Measurements from ENCODE around the gene CNKSR3.

The CNKSR3 gene

DNA sequence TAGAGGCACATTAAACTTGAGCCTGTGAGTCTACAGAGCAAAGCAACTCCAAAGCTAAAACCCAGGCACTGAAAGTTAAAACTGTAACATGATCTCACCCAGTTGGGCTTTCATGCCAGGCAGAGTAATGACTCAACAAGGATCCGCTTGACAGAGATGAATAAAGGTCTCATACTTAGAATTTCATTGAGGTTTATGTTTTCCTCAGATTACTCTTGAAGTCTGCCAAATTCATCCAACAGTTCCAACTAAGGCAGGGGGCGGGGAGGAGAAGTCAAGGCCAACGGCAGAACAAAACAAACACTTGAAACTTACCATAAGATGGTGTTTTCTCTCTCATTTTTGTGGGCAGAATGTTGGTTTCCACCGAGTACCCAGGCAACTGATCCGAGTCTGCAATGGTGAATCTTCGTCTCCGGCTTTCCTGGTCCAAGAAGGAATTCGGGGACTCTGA, 99.8 kb downstream of the CNKSR3 start:
- DNase-seq: peak; percentile 53

DNA sequence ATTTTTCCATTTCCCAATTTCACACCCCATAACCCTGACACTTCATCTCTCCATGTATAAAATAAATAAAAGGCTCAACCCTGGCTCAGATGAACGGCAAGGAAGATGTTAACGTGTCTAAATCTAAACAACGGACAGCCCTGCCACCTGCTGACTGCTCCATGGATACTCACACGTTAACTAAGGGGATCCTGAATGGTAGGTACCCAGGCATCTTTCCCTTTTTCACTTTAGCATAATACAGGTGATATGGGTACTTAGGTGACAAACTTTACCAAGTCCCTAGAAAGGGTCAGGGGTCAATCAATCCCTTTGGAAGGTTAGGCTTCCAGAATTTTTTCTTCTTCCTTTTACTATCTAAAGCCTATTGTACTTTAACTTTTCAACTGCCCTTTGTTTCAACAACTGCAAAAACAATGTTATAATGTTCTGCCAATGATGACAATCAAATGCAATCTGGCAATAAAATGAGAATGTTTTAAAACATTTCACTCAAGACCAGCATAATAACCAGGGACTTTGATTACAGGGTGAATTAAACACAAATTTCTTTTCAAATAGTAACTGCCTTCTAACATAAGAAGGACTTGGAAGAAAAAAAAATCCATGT, 101.5 kb downstream of the CNKSR3 start:
- DNase-seq: no peak

DNA sequence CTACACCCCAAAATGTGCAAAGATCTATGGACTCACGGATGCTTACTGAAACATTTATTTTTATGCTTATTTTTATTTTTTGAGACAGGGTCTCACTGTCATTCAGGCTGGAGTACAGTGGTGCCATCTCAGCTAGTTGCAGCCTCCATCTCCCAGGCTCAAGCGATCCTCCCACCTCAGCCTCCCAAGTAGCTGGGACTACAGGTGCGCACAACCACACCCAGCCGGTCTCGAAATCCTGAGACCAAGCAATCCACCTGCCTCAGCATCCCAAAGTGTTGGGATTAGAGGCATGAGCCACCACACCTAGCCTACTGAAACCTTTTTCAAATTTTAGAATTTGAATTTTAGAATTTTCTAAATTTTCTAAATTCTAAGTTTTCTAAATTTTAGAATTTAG, 103.0 kb downstream of the CNKSR3 start:
- no peak for DNase-seq

DNA sequence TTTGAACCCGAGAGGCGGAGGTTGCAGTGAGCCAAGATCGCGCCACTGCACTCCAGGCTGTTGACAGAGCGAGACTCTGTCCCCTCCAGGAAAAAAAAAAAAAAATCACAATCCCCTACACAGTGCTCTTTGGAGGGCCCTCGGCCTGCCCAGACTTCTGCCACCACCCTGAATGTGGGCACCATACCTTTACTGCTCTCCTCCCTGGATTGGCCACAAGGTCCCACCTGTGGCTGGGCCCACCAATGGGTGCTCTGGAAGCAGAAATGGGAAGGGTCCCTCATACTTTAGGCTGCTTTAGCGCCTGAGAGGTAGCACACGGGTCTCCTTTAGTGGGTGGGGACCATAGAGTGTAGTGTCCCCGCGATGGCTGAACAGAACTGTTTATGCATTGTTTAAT, 103.6 kb downstream of the CNKSR3 start:
- DNase-seq: no peak

DNA sequence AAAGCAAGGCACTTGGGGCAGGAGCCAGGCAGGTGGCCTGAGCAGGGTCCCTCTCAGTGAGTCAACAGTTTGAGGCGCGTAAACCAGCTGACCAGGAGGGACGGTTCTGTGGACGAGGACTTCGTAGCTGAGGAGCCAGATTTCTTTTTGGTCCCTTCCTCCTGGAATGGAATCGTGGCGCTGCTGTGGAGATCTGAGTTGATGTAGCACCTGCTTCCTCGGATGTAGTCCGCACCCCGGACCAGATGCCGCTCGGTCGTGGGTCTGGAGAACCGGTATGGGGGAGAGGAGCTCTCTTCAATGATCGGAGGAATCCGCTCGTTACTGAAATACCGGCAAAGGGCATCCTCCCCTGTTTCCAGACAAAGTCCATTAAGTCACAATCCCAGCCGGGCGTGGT, 104.2 kb downstream of the CNKSR3 start:
- no peak for DNase-seq

DNA sequence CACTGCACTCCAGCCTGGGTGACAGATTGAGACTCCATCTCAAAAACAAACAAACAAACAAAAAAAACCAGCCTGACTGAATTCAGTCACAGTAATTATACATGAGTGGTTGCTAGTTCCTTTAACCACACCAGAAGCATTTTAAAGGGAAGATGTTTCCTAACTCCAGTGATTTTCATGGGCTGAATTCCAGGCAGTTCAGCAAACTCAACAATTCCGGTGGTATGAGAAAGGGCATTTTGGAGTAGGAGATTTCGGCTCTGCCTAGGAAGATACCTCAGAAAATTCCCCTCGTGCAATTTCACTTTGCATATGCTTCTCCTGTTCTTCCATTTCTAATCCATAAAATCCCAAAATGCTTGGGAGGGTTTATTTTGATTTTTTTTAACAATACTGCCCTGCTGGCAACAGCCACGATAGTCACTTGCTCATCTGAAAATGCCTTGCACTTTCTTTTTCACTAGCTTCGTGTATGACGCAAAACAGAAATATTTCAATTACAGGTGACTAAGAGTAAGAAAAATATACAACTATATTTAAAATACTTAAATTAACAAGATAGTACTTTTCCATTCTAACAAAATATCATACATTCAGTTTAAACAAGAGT, 105.6 kb downstream of the CNKSR3 start:
- no peak for DNase-seq

DNA sequence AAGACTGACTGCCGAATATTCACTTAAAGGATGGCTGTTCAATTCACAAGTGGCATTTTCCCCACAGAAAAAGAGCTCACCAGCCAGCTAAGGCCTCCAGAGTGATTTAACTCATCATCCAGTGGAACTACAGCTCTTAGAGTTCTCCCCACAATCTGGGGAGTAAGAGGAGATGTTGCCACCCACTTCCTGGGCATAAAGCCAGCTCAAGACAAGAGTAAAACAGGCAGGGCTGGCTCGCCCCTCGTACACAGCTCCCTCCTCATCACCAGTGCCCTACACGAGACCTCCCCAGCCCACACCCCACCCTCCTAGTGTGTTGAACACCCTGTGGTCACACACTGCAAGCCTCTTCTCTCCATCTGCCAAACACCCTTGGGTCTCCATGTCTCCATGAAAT, 106.7 kb downstream of the CNKSR3 start:
- DNase-seq: no peak

DNA sequence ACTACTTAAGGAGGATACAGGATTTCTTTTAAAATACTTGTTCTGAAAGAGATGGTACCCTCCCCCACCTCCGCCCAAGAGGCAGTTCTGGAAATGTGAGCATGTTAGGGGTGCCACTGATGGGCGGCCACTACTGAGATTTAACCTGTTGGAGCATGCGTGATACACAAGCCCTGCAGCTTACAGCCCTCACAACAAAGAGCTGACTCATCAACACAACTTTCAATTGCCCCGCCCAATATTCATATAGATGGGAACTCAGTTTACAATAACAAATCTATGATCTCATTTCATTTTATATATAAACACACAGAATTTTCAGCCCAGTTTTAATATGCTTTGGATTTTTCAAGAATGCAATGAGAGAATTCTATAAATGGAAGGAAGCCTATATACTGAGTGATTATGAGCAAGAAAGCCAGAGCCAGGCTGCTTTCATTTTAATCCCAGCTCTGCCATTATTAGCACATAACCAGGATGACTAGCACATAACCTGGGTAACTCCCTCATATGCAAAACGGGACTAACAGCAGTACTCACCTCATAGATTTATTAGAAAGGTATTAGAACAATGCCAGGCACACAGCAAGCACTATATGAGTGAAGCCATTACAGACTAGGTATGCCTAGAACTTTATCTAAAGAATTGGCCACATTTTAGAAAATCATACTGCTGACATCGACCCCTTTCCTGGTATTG, 108.3 kb downstream of the CNKSR3 start:
- no peak for DNase-seq

DNA sequence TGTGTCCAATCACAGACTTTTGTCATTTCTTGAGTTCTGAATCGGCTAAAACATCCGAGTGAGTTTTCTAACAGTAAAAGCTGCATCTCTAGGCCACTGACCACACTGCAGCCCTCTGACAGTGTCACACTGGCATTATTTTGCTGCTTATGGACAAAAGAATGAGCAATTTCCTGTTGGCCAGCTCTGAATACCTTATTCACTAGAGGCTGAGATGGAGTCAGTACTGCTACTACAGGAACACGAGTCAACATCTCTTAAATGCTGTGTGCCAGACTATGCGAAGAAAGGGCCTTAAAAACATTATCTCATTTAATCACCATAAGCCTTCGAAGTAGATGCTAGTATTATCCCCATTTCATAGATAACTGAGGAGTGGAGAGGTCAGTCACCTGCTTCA, 111.4 kb downstream of the CNKSR3 start:
- no peak for DNase-seq

DNA sequence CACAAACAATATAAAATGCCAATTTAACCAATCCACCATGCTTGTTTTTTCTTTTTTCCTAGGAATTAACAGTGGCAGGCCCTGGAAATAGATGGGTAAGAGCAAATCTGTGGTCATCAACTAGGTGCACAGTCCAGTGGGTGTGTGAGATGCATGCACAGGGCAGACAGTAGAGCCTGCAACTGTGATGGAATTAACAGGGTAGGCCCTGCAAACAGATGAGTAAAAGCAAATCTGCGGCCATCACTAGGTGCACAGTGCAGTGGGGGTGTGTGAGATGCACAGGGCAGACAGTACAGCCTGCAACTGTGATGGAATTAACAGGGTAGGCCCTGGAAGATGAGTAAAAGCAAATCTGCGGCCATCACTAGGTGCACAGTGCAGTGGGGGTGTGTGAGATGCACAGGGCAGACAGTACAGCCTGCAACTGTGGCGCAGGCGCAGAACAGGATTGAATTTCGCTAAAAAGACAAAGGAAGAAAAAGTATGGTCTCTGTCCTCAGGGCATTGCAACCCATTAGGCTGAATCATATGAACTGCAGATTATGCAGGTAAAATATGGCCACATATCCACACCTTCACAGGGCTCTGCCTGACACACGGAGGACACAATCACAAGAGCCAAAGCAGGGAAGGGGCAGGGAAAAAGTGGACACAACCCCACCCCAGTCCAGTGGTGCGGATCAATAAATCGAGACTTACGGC, 112.8 kb downstream of the CNKSR3 start:
- no peak for DNase-seq

DNA sequence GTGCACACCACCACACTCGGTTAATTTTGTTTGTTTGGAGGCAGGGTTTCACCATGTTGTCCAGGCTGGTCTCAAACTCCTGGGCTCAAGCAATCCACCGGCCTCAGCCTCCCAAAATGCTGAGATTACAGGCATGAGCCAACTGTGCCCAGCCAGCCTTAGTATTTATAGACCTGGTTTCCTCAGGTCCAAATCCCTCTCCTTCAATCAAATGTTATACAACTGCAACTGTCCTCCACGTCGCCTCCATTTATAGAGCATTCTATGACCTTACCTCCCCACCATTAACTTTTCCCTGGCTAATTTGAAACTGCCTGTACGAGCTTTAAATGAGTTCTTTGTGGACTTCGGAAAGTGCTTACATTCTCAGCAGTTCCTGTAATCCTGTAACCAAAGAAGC, 114.6 kb downstream of the CNKSR3 start:
- no peak for DNase-seq

DNA sequence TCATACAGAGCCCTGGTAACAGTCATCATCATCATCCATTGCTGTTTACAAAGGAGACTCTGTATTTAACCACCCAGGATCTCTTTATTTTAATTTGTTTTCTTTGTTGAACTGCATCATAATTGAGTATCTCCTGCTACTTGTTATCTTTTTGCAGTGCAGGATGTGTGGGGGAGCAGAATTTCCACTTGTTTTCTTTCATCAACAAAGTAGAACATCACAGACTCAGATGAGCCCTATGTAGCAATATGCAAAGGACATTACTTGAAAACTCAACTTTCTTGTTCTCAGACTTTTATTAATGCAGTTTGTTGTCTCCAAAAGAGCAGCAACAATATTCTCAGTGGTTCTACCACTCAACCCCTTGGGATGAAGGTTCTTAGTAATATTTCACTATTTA, 115.2 kb downstream of the CNKSR3 start:
- no peak for DNase-seq

DNA sequence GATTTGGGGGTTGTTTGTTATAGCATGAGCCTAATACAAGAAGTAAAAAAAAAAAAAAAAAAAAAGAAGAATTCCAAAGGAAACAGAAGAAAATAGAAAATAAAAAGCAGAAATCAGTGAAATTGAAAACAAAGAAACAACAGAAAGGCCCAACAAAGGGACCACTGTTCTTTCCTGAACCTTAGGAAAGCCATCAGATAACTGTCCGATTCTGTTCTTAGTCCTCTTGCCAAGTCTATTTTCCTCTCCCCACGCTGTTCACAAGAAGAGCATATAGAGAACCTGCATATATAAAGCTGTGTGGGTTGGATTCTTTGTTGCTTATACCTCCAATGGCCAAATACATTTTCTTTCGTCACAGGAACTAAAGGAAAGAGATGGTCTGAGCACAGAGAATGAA, 115.9 kb downstream of the CNKSR3 start:
- no peak for DNase-seq

DNA sequence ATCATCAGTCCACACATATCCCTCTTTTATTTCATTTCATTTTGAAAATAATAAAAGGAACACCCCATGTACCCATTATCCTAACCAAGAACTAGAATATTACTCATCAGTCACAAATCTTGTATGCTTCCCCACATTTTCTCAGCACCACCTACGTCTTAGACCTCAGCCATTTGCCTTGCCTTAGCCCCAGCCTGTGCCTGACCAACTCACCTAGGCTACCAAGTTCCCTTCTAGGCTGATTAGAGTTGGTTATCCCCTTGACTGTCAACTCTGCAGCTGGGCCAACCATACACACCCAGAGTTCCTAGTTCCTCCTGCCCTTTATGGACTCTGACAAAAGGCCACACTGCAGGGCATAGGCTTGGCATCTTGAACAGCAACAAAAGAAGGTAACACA, 120.5 kb downstream of the CNKSR3 start:
- DNase-seq: no peak

DNA sequence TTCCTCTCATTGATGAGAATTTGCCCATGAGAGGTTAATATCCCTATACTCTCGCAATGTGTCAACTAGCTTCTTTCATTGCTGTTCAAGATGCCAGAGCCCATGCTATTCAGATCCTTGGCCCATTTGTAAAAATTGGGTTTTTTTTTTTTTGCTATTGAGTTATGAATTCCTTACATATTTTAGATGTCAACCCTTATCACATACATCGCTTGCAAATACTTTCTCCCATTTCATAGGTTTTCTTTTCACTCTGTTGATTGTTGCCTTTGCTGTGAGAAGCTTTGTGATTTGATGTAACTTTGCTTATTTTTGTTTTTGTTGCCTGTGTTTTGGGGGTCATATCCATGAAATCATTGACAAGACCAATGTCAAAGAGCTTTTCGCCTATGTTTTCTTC, 121.7 kb downstream of the CNKSR3 start:
- no peak for DNase-seq

DNA sequence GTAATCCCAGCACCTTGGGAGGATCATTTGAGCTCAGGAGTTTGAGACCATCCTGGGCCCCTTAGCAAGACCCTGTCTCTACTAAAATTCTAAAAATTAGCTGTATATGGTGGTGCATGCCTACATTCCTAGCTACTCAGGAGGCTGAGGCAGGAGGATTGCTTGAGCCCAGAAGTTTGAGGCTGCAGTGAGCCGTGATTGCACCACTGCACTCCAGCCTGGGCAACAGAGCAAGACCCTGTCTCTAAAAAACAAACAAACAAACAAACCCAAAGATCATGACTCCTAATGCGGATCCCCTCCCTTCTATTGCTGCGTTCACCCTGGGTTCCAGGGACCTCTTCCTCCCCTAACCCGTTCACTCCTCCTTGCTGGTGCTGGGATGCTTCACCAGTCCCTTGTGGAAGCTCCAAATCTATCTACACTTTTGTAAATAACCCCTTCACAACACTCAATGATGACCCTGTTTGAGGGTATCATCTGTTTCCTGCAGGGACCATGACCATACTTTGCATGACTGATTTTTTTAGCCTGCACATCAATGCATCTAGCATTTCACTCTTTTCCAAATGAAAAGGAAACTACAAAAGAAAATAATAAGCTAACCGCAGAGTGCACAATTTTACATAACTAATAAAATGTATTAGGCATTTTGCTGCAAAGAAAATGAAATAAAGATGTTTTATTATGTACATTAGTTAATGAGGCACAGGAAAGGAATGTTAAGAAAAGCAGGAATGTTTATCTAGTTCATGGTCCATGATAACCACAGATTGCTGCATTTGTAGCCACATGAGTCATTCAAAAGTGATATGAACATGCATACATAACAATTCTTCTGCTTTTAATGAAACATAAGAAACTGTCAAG, 123.4 kb downstream of the CNKSR3 start:
- no peak for DNase-seq

DNA sequence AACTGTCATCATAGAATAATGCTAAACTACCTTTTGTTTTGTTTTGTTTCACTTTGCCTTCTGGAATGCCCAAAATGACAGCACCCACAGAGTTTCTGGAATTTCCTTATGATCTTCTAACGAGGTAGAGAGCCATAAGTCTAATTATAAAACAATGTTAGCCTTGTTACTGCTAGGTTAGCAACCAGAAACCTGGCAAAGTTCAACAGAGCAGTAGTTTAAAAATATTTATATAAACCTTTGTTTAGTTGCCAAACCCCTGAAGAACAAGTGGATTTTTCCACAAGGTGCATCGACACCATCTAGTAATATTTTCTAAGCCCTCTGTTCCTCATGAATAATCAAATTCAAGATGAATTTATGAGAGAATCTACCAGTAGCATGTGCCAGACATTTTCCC, 126.3 kb downstream of the CNKSR3 start:
- DNase-seq: no peak

DNA sequence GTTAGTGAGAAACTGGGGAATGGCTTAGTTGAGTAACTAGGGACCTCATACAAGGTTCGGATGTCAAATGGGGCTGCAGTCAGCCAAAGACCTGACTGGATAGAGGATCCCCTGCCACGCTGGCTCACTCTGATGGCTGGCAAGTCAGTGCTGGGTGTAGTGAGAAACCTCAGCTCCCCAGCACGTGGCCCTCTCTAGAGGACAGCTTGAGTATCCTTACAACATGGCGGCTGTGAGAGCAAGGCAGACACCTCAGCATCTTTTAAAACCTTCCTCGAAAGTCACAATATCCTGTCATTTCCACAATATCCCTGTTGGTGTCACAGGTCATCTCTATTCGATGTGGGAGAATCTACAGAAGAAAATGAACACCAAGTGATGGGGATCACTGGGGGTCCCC, 127.2 kb downstream of the CNKSR3 start:
- no peak for DNase-seq

DNA sequence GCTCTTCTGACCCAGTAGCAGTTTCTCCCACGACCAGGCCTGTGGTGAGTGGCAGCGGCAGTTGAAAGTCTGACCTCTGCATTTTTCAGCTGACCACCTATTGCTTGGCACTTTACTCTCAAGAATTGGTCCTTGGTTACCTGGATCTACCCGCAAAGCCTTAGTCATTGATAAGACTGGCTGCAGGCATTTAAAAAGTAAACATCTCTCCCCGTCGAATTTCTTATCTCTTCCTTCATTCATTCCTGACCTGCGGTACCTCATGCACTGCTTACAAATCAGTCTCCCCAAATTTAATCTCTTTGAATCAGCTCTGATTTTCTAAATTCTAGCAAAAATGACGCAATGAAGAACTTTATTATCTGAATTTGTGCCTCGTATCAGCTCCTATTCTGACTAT, 127.7 kb downstream of the CNKSR3 start:
- DNase-seq: no peak

DNA sequence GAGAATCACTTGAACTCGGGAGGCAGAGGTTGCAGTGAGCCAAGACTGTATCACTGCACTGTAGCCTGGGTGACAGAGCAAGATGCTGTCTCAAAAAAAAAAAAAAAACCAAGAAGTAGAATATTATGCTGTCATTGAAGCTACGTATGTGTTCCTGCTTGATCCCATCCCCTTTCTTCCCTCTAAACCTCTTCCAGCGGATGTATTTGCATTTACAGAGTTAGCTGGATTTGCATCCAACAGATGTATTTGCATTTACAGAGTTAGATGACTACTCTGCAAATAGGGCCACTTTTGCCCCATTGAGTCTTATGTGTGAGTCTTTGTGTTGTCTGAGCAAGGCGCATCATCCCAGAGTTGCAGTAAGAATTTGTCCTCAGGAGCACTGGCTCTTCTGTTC, 128.9 kb downstream of the CNKSR3 start:
- DNase-seq: no peak

DNA sequence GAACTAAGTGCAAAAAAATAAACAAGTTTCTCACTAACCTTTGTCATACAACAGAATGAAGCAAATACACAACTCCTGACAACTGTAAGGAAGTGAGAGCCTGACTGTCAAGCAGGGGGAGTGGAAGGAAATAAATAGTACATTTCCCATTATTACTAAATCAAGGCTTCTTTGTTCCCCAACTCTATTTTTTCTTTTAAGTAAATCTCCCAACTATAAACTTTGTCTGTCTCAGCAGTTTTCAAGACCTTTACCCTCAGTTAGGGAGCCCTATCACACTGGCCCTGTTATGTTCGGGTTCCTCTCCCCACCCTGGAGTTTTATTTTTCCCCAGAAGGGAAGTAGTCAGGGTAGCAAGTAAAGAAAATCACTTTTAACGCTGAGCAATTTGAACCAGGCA, 129.7 kb downstream of the CNKSR3 start:
- DNase-seq: no peak

DNA sequence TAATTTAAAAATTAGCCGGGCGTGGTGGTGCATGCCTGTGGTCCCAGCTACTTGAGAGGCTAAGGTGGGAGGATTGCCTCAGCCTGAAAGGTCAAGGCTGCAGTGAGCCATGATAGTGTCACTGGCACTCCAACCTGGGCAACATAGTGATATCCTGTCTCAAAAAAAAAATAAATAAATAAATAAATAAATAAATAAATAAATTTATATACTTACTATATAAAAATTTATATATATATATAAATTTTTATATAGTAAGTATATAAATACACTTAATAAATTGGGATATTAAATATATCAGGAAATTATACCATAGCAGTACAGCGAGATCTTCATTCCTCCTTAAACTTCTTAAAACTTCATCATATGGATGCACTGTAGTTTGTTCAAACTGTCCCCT, 130.9 kb downstream of the CNKSR3 start:
- DNase-seq: no peak

DNA sequence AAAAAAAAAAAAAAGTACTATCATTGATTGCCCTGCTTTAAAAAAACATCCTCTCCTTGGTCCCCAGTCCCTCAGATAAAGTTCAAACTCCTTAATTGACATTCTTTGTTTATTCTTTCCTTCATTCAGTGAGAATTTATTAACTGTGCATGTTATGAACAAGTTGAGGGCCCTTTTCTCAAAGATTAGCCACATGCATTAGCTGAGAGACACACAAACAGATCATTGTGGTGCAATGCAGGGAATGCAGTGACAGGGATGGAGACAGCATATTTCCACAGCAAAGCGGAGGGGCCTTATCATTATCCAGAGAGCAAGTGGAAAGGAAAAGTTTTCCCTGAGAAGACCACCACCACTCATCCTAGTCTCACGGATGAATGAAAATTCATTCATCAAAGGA, 132.0 kb downstream of the CNKSR3 start:
- no peak for DNase-seq
